Activated CD4-positive, alpha-beta T cell treated with anti-CD3 and anti-CD28 coated beads, Interleukin-2, Interleukin-6, amounts not matched to agents 100 ng/mL and 50 ng/mL, durations not matched to agents 16 hours and 8 hours (primary cell): ENCODE data around the gene UBQLN1.
"Not testable (repeated sequence)": the region's sequence is repeated elsewhere in the genome, so short reads cannot be mapped to it uniquely, and the experiment has no call there.

Experiments
- DNase-seq: peaks from one replicate; pipeline ENCODE4 v3.0.0-alpha.2; 2020

Gene UBQLN1

DNA sequence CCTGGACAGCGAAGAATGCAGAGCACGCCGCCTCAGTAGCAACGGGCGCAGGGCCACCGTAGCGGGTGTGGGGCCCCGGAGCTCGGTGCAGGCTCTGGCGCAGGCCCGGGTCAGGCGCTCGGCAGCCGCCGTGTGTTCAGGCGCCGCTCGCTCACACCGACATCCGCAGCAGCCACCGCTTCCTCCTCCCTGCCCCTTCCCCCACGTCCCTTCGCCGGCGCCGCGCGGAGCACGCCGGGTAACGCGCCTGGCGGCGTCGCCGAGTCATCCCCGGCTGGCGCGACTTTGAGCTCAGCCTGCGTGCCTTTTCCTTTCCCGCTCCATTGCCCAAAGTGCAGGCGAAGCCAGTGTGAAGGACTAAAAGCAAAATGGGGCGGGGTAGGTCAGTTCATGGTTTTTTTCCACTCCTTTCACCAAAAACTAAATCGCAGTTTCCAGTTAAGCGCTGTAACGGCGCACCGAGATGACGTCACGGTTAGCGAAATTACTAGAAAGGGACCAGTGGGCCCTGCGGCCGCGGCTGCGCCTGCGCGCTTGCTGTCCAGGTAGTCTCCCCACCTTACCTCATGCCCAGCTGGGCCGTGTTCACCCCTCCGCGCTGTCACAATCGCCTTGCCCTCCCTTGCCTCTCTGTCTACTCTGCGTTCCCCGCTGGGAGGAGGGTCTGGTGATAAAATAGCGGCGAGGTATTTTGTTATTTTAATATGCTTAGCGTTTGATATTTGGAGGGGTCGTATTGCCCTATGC is at the start of gene UBQLN1:
TSS of gene UBQLN1 (minus strand) at position 191 of the 747 bp plus-strand sequence. CDS start 279 bp downstream, outside the sequence.
- peak; percentile 93 for DNase-seq

DNA sequence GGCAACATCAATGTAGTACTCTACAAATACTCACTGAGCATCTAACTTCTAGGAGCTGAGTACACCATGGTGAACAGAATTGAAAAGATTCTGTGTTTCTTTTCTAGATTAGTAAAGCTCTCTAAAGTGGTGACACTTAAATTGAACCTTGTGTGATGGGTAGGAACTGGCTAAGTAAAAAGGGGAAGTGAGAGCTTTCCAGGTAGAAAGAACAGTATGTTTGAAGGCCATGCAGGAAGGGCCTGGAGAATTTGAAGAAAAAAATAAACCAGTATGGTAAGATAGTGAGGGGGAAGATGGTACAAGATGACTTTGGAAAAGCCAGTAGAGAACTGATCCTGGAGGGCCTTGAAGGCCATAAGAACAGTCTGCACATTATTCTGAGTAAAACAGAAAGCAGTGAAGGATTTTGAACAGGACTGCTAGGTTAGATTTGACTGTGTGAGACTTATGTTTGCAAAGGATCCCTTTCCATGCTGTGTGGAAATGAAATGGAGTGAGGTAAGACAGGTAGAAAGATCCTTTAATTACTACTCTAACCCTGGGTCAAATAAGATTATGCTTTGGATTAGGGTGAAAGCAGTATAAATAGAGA is 46.7 kb upstream of the UBQLN1 start:
- peak; percentile 21 for DNase-seq

DNA sequence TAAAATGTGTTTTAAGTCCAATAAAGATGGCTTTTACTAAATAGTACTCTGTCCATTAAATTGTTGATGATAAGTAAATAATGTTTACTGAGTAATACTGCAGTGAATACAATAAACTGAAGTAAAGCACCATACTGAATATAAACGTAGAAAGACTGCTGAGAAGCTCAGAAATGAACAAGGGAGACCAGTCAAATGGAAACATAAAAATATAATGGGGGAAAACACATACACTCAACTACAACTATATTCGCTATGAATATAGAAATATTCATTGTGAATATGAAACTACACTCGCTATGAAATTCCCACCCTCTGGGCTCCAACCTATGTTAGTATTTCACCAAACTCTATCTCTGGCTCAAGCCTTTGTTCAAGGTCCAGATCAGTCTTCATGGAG is 41.9 kb upstream of the UBQLN1 start:
- DNase-seq, result peak; percentile 6

DNA sequence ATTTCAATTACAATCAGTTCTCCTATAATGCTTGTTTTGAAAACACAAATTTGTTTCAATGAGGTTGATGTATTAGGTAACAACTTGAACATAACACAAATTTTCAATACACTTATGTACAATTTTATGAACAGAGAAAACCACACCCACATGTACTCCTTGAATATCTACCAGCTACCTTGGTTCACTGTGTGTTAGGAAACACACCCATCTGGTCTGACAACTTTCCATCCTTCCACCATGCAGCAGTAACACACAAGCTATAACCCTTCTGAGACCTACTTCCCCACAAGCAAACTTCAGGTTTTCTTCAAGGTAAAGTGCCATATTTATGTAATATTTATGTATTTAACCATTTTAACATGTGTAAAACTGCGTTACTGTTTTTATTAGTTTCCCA is 36.4 kb upstream of the UBQLN1 start:
- DNase-seq, result no peak

DNA sequence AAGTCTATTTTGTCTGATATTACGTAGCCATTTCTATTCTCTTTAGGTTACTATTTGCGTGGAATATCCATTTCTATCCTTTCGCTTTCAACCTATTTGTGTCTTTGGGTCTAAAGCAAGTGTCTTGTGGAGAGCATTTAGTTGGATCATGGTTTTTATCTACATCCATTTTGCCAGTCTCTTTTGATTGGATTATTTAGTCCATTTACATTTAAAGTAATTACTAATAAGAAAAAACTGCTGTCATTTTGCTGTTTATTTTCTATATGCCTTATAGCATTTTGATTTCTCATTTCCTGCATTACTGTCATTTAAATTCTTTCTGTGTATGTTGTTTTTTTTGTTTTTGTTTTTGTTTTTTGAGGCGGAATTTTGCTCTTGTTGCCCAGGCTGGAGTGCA is 26.0 kb upstream of the UBQLN1 start:
- DNase-seq, result no peak

DNA sequence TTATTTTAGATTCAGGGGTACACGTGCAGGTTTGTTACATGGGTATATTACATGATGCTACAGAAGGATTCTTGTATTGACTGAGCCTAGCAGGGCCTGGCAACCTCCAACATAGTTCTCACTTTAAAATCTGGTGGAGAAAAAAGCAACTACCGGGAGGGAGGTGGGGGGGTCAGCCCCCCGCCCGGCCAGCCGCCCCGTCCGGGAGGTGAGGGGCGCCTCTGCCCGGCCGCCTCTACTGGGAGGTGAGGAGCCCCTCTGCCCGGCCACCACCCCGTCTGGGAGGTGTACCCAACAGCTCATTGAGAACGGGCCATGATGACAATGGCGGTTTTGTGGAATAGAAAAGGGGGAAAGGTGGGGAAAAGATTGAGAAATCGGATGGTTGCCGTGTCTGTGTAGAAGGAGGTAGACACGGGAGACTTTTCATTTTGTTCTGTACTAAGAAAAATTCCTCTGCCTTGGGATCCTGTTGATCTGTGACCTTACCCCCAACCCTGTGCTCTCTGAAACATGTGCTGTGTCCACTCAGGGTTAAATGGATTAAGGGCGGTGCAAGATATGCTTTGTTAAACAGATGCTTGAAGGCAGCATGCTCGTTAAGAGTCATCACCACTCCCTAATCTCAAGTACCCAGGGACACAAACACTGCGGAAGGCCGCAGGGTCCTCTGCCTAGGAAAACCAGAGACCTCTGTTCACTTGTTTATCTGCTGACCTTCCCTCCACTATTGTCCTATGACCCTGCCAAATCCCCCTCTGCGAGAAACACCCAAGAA is 21.0 kb upstream of the UBQLN1 start:
- not testable (repeated sequence) for DNase-seq

DNA sequence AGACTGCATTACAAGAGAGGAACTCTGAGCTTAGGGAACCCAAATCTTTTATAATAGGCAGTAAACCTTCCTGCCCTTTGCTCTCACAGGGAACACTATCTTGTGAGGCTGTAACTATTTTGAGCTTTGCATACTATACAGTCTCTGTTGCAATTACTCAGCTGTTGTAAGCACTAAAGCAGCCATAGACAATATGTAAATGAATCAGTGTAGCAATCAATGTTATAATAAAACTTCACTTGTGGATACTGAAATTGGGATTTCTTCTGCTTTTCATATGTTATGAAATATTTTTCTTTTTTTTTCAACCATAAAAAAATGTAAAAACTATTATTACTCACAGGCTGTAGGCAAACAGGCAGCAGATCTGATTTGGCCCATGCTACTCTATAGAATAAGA is 16.7 kb upstream of the UBQLN1 start:
- DNase-seq, result no peak

DNA sequence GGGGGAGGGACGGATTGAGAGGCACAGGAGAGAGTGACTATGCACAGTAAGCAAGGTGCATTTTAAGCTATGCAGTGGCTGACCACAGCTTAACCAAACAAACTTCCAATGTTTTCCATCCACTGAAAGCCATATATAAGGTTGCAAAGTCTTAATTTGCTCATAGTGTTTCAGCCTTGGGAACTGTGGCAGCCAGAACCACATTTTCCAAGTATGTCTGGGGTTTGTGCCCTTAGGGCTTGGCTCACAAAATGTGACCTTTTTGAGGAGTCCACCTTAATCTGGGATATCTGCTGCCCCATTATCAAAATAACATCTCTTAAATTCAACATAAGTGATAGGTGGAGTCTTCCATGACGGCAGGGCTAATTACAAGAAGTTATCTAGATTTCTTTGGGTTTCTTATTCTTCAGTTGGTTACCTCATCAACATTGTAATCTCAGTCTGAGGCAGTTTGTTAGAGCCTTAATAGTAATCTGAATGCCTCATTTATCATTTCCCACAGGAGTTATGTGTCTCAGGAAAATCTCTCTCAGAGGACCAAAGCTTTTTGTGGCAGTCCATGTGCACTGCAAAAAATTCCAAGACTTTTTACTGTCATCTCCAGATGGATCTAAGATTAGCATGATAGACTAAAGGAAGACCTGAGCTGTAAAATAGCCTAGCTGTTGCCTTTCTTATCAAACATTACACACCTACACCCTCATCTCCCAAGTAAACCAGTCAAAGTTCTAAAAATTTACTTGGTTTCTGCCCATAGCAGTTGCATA is 15.2 kb upstream of the UBQLN1 start:
- no peak for DNase-seq

DNA sequence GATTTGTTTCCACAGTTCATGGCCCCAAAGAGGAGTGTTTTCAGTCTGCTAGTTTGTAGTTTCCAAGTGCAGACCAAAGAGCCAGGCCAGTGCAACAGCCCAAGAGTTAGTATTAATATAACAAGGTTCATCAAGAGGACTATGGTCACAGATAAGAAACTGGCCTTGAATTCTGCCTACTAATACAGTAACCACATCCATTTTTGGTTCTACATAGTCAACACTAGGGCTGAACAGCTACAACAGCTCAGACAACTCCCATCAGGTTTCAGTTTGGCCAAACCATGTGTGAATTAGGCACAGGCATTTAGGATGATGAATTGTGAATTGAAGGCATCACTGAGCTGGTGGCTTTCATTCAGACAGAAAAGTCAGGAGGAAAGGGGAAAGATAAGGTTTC is 13.8 kb upstream of the UBQLN1 start:
- no peak for DNase-seq

DNA sequence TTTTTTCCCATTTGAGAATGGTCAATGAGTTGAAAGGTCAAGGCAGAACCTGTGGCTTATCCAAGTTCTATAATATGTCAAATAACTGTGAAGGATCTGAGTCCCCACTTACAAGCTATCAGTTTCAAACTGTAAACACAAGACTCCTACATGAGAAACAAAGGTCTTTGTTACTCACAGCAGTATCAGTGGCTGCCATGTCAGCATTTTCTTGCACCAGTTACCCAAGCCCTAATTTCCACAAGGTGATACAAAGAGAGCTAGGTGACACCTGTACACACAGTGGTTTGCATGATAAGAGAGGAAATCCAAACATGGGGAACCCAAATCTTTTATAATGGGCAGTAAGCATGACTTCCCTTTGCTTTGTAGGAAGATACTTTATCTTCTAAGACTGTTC is 8.0 kb upstream of the UBQLN1 start:
- DNase-seq, result no peak

DNA sequence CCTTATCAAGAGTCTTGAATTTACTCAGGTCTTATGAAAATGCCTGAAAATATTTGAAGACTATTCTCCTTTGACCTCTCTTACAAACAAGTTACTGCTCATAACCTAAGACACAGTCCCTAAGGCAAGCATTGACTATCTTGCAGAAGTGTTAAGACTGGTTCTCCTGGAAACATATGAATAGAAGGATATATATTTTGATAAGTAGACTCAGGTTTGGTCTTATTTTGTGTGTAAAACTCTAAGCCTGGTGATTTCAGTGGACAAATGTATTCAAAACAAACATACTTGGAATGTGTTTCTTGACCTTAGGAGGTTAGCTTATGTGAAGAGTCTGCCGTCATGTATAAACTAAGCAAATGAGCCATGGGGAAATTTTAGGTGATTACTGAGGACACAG is 7.5 kb upstream of the UBQLN1 start:
- DNase-seq, result no peak

DNA sequence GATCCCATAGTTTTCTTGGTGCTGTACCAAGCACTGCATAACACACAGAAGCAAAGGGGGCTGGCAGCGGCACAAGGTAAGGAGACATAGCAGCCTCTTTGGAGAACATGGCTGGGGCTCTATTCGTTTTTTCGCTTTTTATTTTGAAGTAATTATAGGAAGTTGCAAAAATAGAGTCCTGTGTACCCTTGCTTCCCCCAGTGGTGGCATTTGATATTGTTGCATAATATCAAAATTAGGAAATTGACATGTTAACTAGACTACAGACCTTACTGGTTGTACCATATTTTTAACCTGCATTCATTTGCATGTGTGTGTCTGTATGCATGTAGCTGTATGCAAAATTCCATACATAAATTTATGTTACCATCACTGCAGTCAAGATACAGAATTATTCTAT is 6.6 kb upstream of the UBQLN1 start:
- DNase-seq, result no peak

DNA sequence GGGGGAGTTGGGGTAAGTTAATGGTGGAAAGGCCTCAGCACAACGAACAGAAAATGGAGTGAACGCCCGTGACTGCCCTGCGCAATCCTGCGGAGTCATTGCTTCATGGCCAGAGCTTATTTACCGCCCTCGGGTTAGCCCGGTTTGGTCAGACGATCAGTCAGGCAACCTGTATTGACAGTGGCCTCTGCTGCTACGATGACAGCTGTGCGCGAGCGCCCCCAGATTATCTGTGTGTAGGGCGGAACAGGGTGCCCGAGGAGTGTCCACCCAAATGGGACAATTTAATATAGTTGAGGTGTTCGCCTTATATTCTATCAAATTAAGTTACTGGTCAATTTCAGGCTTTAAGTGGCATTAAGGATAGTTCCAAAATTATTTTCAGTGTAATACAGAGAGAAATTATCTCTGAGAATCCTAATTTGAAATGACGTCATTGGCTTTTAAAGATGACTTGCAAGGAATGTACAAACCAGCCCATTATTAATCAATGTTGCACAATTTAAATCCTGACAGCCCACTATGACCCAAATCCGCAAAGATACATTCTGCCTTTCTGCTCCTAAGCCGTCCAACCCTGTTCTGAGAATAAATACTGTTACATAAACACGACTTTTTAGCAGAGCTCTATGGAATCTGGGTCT is 879 bp upstream of the UBQLN1 start:
- peak; percentile 65 for DNase-seq

DNA sequence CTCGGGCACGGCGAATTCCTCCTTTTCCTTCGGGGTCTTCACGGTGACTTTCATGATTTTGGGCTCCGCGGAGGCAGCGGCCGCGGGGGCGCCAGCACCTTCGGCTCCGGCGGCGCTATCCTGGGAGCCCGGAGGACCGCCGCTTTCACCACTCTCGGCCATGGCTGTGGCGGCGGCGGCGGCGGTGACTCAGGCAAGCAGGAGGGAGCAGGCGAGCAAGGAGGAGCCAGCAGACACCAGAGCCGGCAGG is 315 bp downstream of the UBQLN1 start:
- no peak for DNase-seq

DNA sequence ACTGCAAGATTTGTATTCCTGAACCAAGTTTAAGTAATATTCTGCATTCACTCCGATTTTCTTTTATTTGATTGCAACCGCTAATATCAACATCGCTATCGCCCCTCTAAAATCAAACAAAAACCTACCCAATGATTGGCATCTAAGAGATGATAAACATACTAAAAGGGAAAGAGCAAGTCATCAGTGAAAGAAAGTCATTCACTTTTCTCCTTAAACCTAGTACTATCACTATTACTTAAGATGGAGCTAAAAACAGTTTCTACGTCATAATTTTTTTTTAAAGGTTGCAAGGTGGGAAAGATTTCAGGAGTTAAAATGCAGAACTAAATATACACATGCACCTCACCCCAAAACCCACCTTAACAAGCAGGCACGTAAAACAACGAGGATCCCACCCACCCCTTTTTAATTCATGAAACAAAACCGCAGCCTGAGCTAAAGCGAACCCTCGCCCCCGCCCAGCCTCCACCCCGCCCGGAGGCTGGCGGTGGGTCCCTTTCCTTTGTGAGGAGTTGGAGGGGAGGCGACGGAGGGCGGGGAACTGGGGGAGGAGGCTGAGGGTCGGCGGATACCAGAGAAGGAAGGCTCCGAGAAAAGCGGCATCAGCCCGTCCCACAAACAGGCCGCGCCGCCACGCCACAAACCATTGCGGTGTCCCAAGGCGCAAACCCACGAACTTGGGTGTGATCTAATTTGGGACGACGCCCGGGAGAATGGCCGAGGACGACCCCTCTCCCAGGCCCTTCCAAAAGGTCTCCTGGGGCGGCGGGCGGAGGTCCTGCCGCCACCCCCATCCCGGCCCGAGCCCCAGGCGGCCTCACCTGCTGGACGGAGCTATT is 861 bp downstream of the UBQLN1 start:
- peak; percentile 69 for DNase-seq

DNA sequence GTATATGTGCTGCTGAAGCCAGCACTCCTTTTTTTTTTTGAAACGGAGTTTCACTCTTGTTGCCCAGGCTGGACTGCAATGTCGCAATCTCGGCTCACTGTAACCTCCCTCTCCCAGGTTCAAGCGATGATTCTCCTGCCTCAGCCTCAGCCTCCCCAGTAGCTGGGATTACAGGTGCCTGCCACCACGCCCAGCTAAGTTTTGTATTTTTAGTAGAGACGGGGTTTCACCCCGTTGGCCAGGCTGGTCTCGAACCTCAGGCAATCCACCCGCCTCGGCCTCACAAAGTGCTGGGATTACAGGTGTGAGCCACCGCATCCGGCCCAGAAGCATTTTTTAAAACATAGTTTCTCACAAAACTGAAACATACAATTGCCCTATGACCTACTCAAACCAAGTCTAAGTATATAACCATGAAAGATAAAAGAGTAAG is 2.5 kb downstream of the UBQLN1 start:
- not testable (repeated sequence) for DNase-seq

DNA sequence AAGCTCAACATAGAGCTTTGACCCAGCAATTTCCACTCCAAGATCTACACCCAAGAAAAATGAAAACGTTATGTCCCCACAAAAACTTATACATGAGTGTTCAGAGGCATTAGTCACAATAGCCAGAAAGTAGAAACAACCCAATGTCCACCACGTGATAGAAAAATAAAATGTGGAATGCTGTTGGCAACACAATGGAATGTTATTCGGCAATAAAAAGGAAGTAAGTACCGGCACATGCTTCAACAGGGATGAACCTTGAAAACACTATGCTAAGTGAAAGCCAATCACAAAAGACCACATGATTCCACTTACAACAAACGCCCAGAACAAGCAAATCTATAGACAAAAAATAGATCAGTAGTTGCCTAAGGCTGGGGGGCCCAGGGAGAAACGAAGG is 6.0 kb downstream of the UBQLN1 start:
- DNase-seq, result no peak

DNA sequence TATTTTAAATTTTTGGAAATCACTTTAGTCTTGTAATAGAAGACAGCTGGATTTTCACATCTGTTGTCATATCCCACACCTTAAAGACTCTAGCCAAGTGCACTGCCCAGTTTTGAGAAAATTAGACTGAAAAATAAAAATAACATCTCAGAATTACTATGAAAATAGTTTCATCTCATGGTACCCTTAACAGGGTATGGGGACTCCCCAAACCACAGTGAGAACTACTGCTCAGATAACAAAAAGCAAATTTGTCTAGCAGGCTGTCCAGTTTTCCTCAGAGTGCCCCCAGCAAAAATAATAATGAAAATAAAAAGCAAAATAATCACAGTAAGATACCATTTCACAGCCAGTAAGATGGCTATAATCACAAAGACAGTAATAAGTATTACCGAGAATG is 6.5 kb downstream of the UBQLN1 start:
- DNase-seq, result no peak

DNA sequence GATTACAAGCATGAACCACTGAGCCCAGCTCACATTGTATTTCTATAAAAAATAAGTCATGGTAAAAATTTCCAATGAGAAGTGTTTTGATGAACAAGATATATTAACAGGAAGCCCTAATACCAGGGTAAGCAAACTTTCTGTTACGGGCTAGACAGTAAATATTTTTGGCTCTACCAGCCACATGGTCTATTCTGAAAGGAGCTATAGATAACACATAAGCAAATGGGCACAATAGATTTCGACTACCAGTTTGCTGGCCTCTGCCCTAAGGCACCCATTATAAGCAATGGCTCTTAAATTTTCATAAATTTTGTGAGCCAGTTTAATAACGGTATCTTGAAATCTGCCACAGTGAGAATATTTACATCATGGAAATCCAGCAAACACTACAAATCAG is 8.1 kb downstream of the UBQLN1 start:
- DNase-seq, result no peak

DNA sequence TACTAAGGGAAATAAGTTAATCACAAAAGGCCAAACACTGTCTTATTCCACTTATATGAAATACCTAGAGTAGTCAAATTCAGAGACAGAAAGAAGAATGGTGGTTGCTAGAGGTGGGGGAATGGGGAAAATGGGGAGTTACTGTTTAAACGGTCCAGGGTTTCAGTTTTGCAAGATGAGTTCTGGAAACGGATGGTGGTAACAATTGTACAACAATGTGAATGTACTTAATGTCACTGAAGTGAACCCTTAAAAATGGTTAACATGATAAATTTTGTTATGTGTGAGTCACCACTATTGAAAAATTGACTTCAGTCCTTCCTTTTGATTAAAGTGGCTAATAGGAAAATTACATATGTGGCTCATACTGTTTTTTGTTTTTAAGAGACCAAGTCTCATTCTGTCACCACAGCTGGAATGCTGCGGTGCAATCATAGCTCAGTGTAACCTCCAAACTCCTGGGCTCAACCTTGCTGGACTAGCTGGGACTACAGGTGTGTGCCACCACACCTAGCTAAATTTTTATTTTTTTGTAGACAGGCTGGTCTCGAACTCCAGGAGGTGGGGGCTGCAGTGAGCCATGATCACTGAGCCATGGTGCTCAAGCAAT is 8.7 kb downstream of the UBQLN1 start:
- peak; percentile 19 for DNase-seq

DNA sequence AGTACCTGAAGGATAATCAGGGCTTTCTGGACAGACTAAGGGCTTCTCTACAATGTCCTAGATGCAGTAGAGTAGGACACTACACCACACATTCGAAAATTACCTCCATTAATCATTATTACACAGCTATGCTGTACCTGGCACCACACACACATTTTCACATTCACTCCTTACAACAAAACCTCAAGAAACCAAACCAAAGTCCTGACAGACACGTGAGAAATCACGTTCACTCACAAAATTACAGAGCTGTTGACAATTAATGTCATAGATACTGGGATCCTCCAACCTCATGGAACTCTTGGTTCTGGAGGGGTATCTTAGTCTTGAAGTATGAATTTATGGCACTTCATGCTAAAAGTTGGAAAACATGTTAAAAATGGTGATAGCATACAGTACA is 16.3 kb downstream of the UBQLN1 start:
- DNase-seq, result no peak

DNA sequence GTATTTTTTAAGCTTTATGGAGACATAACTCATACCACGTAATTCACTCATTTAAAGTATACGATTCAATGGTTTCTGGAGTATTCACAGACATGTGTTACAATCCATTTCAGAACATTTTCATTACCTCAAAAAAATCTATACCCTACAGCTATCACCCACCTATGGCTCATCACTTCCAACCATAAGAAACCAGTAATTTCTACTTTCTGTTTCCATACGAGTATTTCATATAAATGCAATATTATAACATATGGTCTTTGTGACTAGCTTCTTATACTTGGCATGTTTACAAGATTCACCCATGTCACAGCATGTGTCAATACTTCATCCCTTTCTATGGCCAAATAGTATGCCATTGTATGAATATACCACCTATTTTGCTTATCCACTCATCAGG is 18.8 kb downstream of the UBQLN1 start:
- no peak for DNase-seq
